ENCODE measurements around the gene FOXA1. TPM values are rescaled to one million over a fixed set of nuclear protein-coding genes. Genes with fewer than 3 reads are reported as not detected.

FOXA1 gene
- total RNA-seq, 1 donor from 2014 or later, result 51.0 TPM

GRCh38 chr14:37597914-37598746 is 3.1 kb upstream of the FOXA1 start:
- Mint-ChIP-seq H3K9me3 (no peaks in the 10 kb centered on the region), H3K36me3 (peaks cover 3% of the 10 kb centered on the region), H3K4me1 (ENCODE audit: unreplicated experiment) (peaks cover 19% of the 10 kb centered on the region), H3K27ac (peak overlapping the region; percentile 50), H3K4me3 (peak overlapping the region; percentile 94), H3K27me3 (peaks cover 90% of the 10 kb centered on the region)
- peak; percentile 12 for TF ChIP-seq CTCF (conservative IDR thresholded peaks at IDR 0.05)
- DNase-seq (ENCODE audit: extremely low spot score, unreplicated experiment), result no peak

- DNase-seq (ENCODE audit: extremely low spot score, unreplicated experiment), result no peak
- Mint-ChIP-seq H3K27me3 (peaks cover 90% of the 10 kb centered on the region), H3K4me3 (peak overlapping the region; percentile 94), H3K4me1 (ENCODE audit: unreplicated experiment) (peaks cover 19% of the 10 kb centered on the region), H3K9me3 (no peaks in the 10 kb centered on the region), H3K27ac (peak overlapping the region; percentile 99), H3K36me3 (peaks cover 3% of the 10 kb centered on the region)
- TF ChIP-seq CTCF (conservative IDR thresholded peaks at IDR 0.05), result peak; percentile 66
These were observed 2.5 kb upstream of the FOXA1 start for GRCh38 chr14:37597538-37597913.

GRCh38 chr14:37596790-37597472 is 1.9 kb upstream of the FOXA1 start:
- TF ChIP-seq CTCF (conservative IDR thresholded peaks at IDR 0.05), result no peak
- Mint-ChIP-seq H3K27me3 (peaks cover 89% of the 10 kb centered on the region), H3K36me3 (peaks cover 3% of the 10 kb centered on the region), H3K27ac (peak overlapping the region; percentile 99), H3K4me1 (ENCODE audit: unreplicated experiment) (peaks cover 19% of the 10 kb centered on the region), H3K4me3 (peak overlapping the region; percentile 94), H3K9me3 (no peaks in the 10 kb centered on the region)
- DNase-seq (ENCODE audit: extremely low spot score, unreplicated experiment), result no peak

- H3K36me3 Mint-ChIP-seq, result peaks cover 7% of the 10 kb centered on the region
- peaks cover 87% of the 10 kb centered on the region for H3K27me3 Mint-ChIP-seq
- no peak for DNase-seq (ENCODE audit: extremely low spot score, unreplicated experiment)
- H3K4me1 Mint-ChIP-seq (ENCODE audit: unreplicated experiment), result peaks cover 19% of the 10 kb centered on the region
- peak overlapping the region; percentile 99 for H3K27ac Mint-ChIP-seq
- H3K4me3 Mint-ChIP-seq, result peak overlapping the region; percentile 94
- H3K9me3 Mint-ChIP-seq, result no peaks in the 10 kb centered on the region
- TF ChIP-seq CTCF (conservative IDR thresholded peaks at IDR 0.05), result no peak
These were observed 966 bp upstream of the FOXA1 start for GRCh38 chr14:37595809-37596621.

GRCh38 chr14:37594238-37594970 is 645 bp downstream of the FOXA1 start:
- DNase-seq (ENCODE audit: extremely low spot score, unreplicated experiment), result no peak
- no peaks in the 10 kb centered on the region for H3K9me3 Mint-ChIP-seq
- H3K27ac Mint-ChIP-seq, result peak overlapping the region; percentile 93
- peak; percentile 95 for TF ChIP-seq CTCF (conservative IDR thresholded peaks at IDR 0.05)
- peaks cover 85% of the 10 kb centered on the region for H3K27me3 Mint-ChIP-seq
- peak overlapping the region; percentile 91 for H3K4me3 Mint-ChIP-seq
- peaks cover 13% of the 10 kb centered on the region for H3K36me3 Mint-ChIP-seq
- peaks cover 14% of the 10 kb centered on the region for H3K4me1 Mint-ChIP-seq (ENCODE audit: unreplicated experiment)
